ENCODE measurements around the gene CCDC81. TPM values are rescaled to one million over a fixed set of nuclear protein-coding genes. Genes with fewer than 3 reads are reported as not detected.

The CCDC81 gene
- total RNA-seq, 4 donors from 2014 or later = 1.4 to 1.6 TPM; not detected in 2

- TF ChIP-seq CTCF (IDR thresholded peaks at IDR 0.05) = no peak
- DNase-seq (ENCODE audit: low spot score) (no peak), ATAC-seq (ENCODE audit: low FRiP score) (peak; percentile 14)
Measured at GRCh38 chr11:86469491-86470388, 95.1 kb downstream of the CCDC81 start.

Other genes with a start within 250 kb of the CCDC81 start
- gene EED, start 130.1 kb upstream of the CCDC81 start, total RNA-seq = 10 to 100 TPM; 13.2 to 29.6 (median 18.9) TPM
- 10 to 100 TPM; 19.6 to 38.2 (median 33.9) TPM for gene HIKESHI, start 72.6 kb upstream of the CCDC81 start, total RNA-seq

Data from omental fat pad (tissue), 4 donors.